IMR-90 (cell line): ENCODE data around the gene ZFR. TPM values are rescaled to one million over a fixed set of nuclear protein-coding genes. Genes with fewer than 3 reads are reported as not detected.

Source experiments
- ATAC-seq: fragments of 200-7000 bp; cut with Tn5 transposase; 2 replicates; pipeline ENCODE4 v1.9.1; 2020; ENCODE audit warnings: low read depth, mild to moderate bottlenecking, moderate library complexity
- BruUV-seq: library from RNA; stranded (reverse); fragments of 400-500 nt; replicated peaks from 2 replicates; lab custom pipeline; 2021; lab: Mats Ljungman, UMichigan
- CTCF ChIA-PET: fragments of 300-600 bp; formaldehyde crosslinking; extraction: SDS; loops from one replicate; lab custom pipeline; 2021; ENCODE audit warnings: antibody characterized with exemption; lab: Yijun Ruan, JAX
- POLR2A ChIA-PET: fragments of 300-600 bp; sonication (Branson Sonifier 250); formaldehyde crosslinking; loops from one replicate; lab custom pipeline; 2022; ENCODE audit warnings: antibody characterized with exemption; ENCODE audit not compliant: unreplicated experiment; lab: Charles Lee
- DNase-seq: peaks from one replicate; pipeline ENCODE4 v3.0.0; 2013
- H2AFZ ChIP-seq: replicated peaks from 2 replicates; pipeline ENCODE3; 2013; ENCODE audit warnings: low read length, mild to moderate bottlenecking; ENCODE audit not compliant: poor library complexity
- H2AK5ac ChIP-seq: 2 replicates; pipeline ENCODE4 v1.6.1; 2013; ENCODE audit warnings: low read depth, low read length, inconsistent platforms
- H2AK9ac ChIP-seq: replicated peaks from 2 replicates; pipeline ENCODE3; 2013; ENCODE audit warnings: mild to moderate bottlenecking, low read depth, low read length, moderate library complexity; ENCODE audit not compliant: poor library complexity
- H2BK120ac ChIP-seq: 2 replicates; pipeline ENCODE4 v1.6.1; 2013; ENCODE audit warnings: low read depth, low read length, inconsistent platforms
- H2BK15ac ChIP-seq: 3 replicates; pipeline ENCODE4 v1.6.1; 2013; ENCODE audit warnings: low read depth, low read length, inconsistent platforms
- H2BK20ac ChIP-seq: 2 replicates; pipeline ENCODE4 v1.6.1; 2013; ENCODE audit warnings: low read depth, mild to moderate bottlenecking, inconsistent platforms, low read length, moderate library complexity
- H2BK5ac ChIP-seq: 2 replicates; pipeline ENCODE4 v1.6.1; 2013; ENCODE audit warnings: mild to moderate bottlenecking, low read depth, low read length, inconsistent platforms; ENCODE audit not compliant: poor library complexity, severe bottlenecking
- H3K14ac ChIP-seq: replicated peaks from 2 replicates; pipeline ENCODE4 v1.6.1; 2013; ENCODE audit warnings: low read depth, low read length, inconsistent platforms
- H3K18ac ChIP-seq: 2 replicates; pipeline ENCODE4 v1.6.1; 2013; ENCODE audit warnings: low read depth, low read length, control low read depth
- H3K23ac ChIP-seq: 2 replicates; pipeline ENCODE4 v1.6.1; 2013; ENCODE audit warnings: low read depth, low read length, inconsistent platforms
- H3K27ac ChIP-seq: 2 replicates; pipeline ENCODE4 v1.5.1; 2013; ENCODE audit warnings: mild to moderate bottlenecking, control low read depth, low read length; ENCODE audit not compliant: insufficient read depth
- H3K27me3 ChIP-seq: 2 replicates; pipeline ENCODE4 v1.6.1; 2013; ENCODE audit warnings: low read length; ENCODE audit not compliant: control insufficient read depth, insufficient read depth
- H3K36me3 ChIP-seq: 2 replicates; pipeline ENCODE4 v1.6.1; 2013; ENCODE audit warnings: low read length, mixed read lengths; ENCODE audit not compliant: control insufficient read depth, insufficient read depth
- H3K4ac ChIP-seq: 2 replicates; pipeline ENCODE4 v1.6.1; 2013; ENCODE audit warnings: low read depth, low read length, inconsistent platforms
- H3K4me1 ChIP-seq: 2 replicates; pipeline ENCODE4 v1.6.1; 2013; ENCODE audit warnings: low read length, mixed read lengths; ENCODE audit not compliant: control insufficient read depth, insufficient read depth
- H3K4me2 ChIP-seq: 2 replicates; pipeline ENCODE4 v1.6.1; 2013; ENCODE audit warnings: low read depth, mild to moderate bottlenecking, control low read depth, low read length, moderate library complexity
- H3K4me3 ChIP-seq: 2 replicates; pipeline ENCODE4 v1.5.1; 2013; ENCODE audit warnings: low read depth, mild to moderate bottlenecking, control low read depth, low read length, moderate library complexity; ENCODE audit not compliant: insufficient read depth
- H3K56ac ChIP-seq: 2 replicates; pipeline ENCODE4 v1.6.1; 2013; ENCODE audit warnings: low read length, inconsistent platforms; ENCODE audit not compliant: insufficient read depth; ENCODE audit errors: extremely low read depth
- H3K79me1 ChIP-seq, 2 experiments: 2 replicates each; pipeline ENCODE4 v1.6.1; 2013; ENCODE audit warnings: low read length in 2 of 2, inconsistent platforms in 1 of 2, low read depth in 1 of 2
- H3K9ac ChIP-seq: 2 replicates; pipeline ENCODE4 v1.6.1; 2013; ENCODE audit warnings: low read depth, low read length, control low read depth
- H3K9me1 ChIP-seq: 2 replicates; pipeline ENCODE4 v1.6.1; 2013; ENCODE audit warnings: low read length, inconsistent platforms; ENCODE audit not compliant: insufficient read depth
- H3K9me3 ChIP-seq: 2 replicates; pipeline ENCODE4 v1.6.1; 2013; ENCODE audit warnings: low read length; ENCODE audit not compliant: control insufficient read depth, insufficient read depth
- H4K20me1 ChIP-seq: 2 replicates; pipeline ENCODE4 v1.6.1; 2013; ENCODE audit warnings: low read length, inconsistent platforms; ENCODE audit not compliant: insufficient read depth
- H4K5ac ChIP-seq: 2 replicates; pipeline ENCODE4 v1.6.1; 2013; ENCODE audit warnings: mild to moderate bottlenecking, low read depth, low read length, control low read depth
- H4K8ac ChIP-seq, 2 experiments: 2 replicates each; pipeline ENCODE4 v1.6.1; 2013; ENCODE audit warnings: low read depth in 2 of 2, low read length in 2 of 2, control low read depth in 1 of 2, inconsistent platforms in 1 of 2
- H4K91ac ChIP-seq: 2 replicates; pipeline ENCODE4 v1.6.1; 2013; ENCODE audit warnings: low read depth, low read length, inconsistent platforms; ENCODE audit not compliant: insufficient read depth
- BHLHE40 ChIP-seq: fragments of 150-350 bp; IDR thresholded peaks from 2 replicates; pipeline ENCODE4 v1.6.1; 2016; ENCODE audit warnings: mild to moderate bottlenecking, low read depth, low read length
- CTCF ChIP-seq: conservative IDR thresholded peaks from 2 replicates; pipeline ENCODE4 v1.5.1; 2012; ENCODE audit warnings: mild to moderate bottlenecking, low read depth, low read length, improper control_type of control experiment
- MAFK ChIP-seq: IDR thresholded peaks from 2 replicates; pipeline ENCODE4 v1.6.1; 2012; ENCODE audit warnings: low read depth, low read length, improper control_type of control experiment
- MAZ ChIP-seq: IDR thresholded peaks from 2 replicates; pipeline ENCODE4 v1.6.1; 2012; ENCODE audit warnings: low read depth, mild to moderate bottlenecking, low read length, improper control_type of control experiment, moderate library complexity, borderline replicate concordance
- NFE2L2 ChIP-seq: fragments of 150-350 bp; IDR thresholded peaks from 2 replicates; pipeline ENCODE4 v1.6.1; 2016; ENCODE audit warnings: low read depth, mild to moderate bottlenecking, low read length
- POLR2A ChIP-seq: IDR thresholded peaks from 2 replicates; pipeline ENCODE4 v1.6.1; 2012; ENCODE audit warnings: mild to moderate bottlenecking, low read depth, low read length
- RAD21 ChIP-seq: IDR thresholded peaks from 2 replicates; pipeline ENCODE4 v1.6.1; 2012; ENCODE audit warnings: low read length, improper control_type of control experiment
- RCOR1 ChIP-seq: IDR thresholded peaks from 2 replicates; pipeline ENCODE4 v1.6.1; 2012; ENCODE audit warnings: mild to moderate bottlenecking, low read length, improper control_type of control experiment; ENCODE audit not compliant: insufficient replicate concordance
- RFX5 ChIP-seq: IDR thresholded peaks from 2 replicates; pipeline ENCODE4 v1.8.0; 2012; ENCODE audit warnings: low read depth, mild to moderate bottlenecking, low read length, moderate library complexity
- USF2 ChIP-seq: fragments of 150-350 bp; IDR thresholded peaks from 2 replicates; pipeline ENCODE4 v1.6.1; 2017; ENCODE audit warnings: mild to moderate bottlenecking, antibody characterized with exemption, low read length, low read depth
- WGBS, 2 experiments: methylation state at CpG; one replicate each; pipeline versions ENCODE4 v1.1.5 to v1.1.7; 2013; ENCODE audit warnings: missing lambda C conversion rate in 2 of 2; ENCODE audit not compliant: insufficient read length in 1 of 2; ENCODE audit errors: extremely low coverage in 2 of 2; 5-methylcytosine and 5-hydroxymethylcytosine counted together
- dilution Hi-C: fragments of 300-500 bp; cut with HindIII; formaldehyde crosslinking; loops from one replicate; pipeline ENCODE4 v1.14.3; 2018; ENCODE audit warnings: low sequenced_read_pairs; ENCODE audit not compliant: unreplicated experiment
- in situ Hi-C: fragments of 300-500 bp; cut with MboI; formaldehyde crosslinking; loops from 3 replicates; pipeline ENCODE4 v1.14.3; 2019; ENCODE audit warnings: low sequenced_read_pairs, inconsistent platforms, mixed read lengths
- intact Hi-C: fragments of 100-400 bp; cut with micrococcal nuclease; formaldehyde crosslinking; loops from 2 replicates; pipeline ENCODE4 v1.10.0; 2022
- polyA plus RNA-seq, 3 experiments: library from polyadenylated mRNA; depleted of rRNA; stranded (reverse); fragments of >200 nt; gene quantifications; 2 replicates each; pipeline ENCODE4 v1.2.3, GENCODE V29; 2012; ENCODE audit warnings: low replicate concordance in 1 of 3
- total RNA-seq: library from RNA; depleted of rRNA; stranded (reverse); fragments of >200 nt; gene quantifications from 2 replicates; pipeline ENCODE4 v1.2.3, GENCODE V29; 2012

The ZFR gene
- total and polyA plus RNA-seq, 2 of the 4 experiments (the other 2 are of a cell fraction), result 30.4 to 81.4 TPM

GRCh38 chr5:32308946-32309345 lies 135.6 kb downstream of the ZFR start:
- Histone ChIP-seq H3K79me1 (peaks cover 23 to 61% of the 10 kb centered on the region in 2 experiments; a peak in 3 of 4 replicates), H3K23ac (no peak overlapping the region), H3K9me3 (no peaks in the 10 kb centered on the region), H2AK9ac (no peak overlapping the region), H3K27ac (no peak overlapping the region), H3K36me3 (no peaks in the 10 kb centered on the region; the same call in 1 of the 2 replicates), H4K8ac (no peak overlapping the region), H3K9me1 (peaks cover 9% of the 10 kb centered on the region; the same call in 1 of the 2 replicates), H3K56ac (no peak overlapping the region), H3K4me2 (no peak overlapping the region), H3K4me1 (peaks cover 5% of the 10 kb centered on the region), H2BK120ac (no peak overlapping the region), H2BK15ac (no peak overlapping the region), H3K9ac (no peak overlapping the region), H2AK5ac (no peak overlapping the region), H3K4me3 (no peak overlapping the region), H3K18ac (no peak overlapping the region), H2BK5ac (no peak overlapping the region), H4K20me1 (peaks cover 12% of the 10 kb centered on the region; the same call in 1 of the 2 replicates), H2BK20ac (no peak overlapping the region), H4K91ac (no peak overlapping the region), H4K5ac (no peak overlapping the region), H2AFZ (no peak overlapping the region), H3K4ac (no peak overlapping the region), H3K14ac (no peak overlapping the region), H3K27me3 (no peaks in the 10 kb centered on the region)
- BruUV-seq, result no TSS peak
- no peak for TF ChIP-seq MAZ
- TF ChIP-seq CTCF, result no peak
- TF ChIP-seq RFX5, result no peak
- TF ChIP-seq POLR2A, result no peak
- TF ChIP-seq BHLHE40, result no peak
- TF ChIP-seq RCOR1, result no peak
- TF ChIP-seq NFE2L2, result no peak
- TF ChIP-seq USF2, result no peak
- TF ChIP-seq RAD21, result no peak
- TF ChIP-seq MAFK, result no peak
- in situ Hi-C loops (no loop called here), intact Hi-C loops (no loop called here), dilution Hi-C loops (no loop called here)
- ChIA-PET CTCF (no interaction called here), POLR2A (no interaction called here)
- no peak for ATAC-seq
- no peak for DNase-seq
- 86% methylated on average over 1 of the region's 3 CpGs; no CpG with 5 or more reads in 1 of the 2 experiments for WGBS, 2 experiments
